ENCODE results near the gene EHMT1. TPM values are rescaled to one million over a fixed set of nuclear protein-coding genes. Genes with fewer than 3 reads are reported as not detected.

The EHMT1 gene
- polyA plus RNA-seq, 3 donors: 10.1 to 46.5 (median 15.0) TPM

GRCh38 chr9:137776306-137776995, 157.6 kb downstream of the EHMT1 start:
- Histone ChIP-seq H3K9ac (ENCODE audit: insufficient read depth, low read length, poor library complexity, severe bottlenecking) (no peak overlapping the region), H3K9me3 (replicated peaks in 1 of 2; ENCODE audit: control insufficient read depth in 1 of 2, insufficient read depth in 1 of 2, low read length in 2 of 2) (no peaks in the 10 kb centered on the region), H3K27ac (ENCODE audit: low read depth in 1 of 2, low read length in 2 of 2) (no peak overlapping the region), H2AFZ (ENCODE audit: insufficient read depth, low read depth, low read length, poor library complexity, severe bottlenecking) (no peak overlapping the region), H3K4me3 (replicated peaks in 1 of 3; ENCODE audit: low read depth in 2 of 3, low read length in 3 of 3) (no peak overlapping the region), H3K27me3 (ENCODE audit: control insufficient read depth in 2 of 2, insufficient read depth in 2 of 2, low read length in 2 of 2) (no peaks in the 10 kb centered on the region), H3K36me3 (replicated peaks in 1 of 2; ENCODE audit: control insufficient read depth in 1 of 2, insufficient read depth in 2 of 2, low read length in 2 of 2) (peaks cover 72 to 92% of the 10 kb centered on the region in 2 donors), H4K20me1 (ENCODE audit: insufficient read depth, low read length) (peaks cover 5% of the 10 kb centered on the region), H3K79me2 (ENCODE audit: insufficient read depth, low read length) (no peaks in the 10 kb centered on the region), H3K4me1 (ENCODE audit: control insufficient read depth in 1 of 2, insufficient read depth in 2 of 2, low read length in 2 of 2) (no peaks in the 10 kb centered on the region), H3K4me2 (replicated peaks; ENCODE audit: extremely low read depth, low read length, poor library complexity, severe bottlenecking) (no peak overlapping the region)
- Mint-ChIP-seq H3K9me3 (no peaks in the 10 kb centered on the region), H3K4me1 (no peaks in the 10 kb centered on the region), H3K4me3 (no peak overlapping the region), H3K36me3 (peaks cover 32 to 73% of the 10 kb centered on the region in 2 donors), H3K27ac (no peak overlapping the region), H3K27me3 (ENCODE audit: low read depth in 3 of 3) (peaks cover 0 to 2% (median 0%) of the 10 kb centered on the region in 3 donors)
- intact Hi-C loops (cut with micrococcal nuclease): no loop called here
- no peak for DNase-seq
- WGBS (ENCODE audit: insufficient coverage): 93% methylated on average over 13 of the region's 22 CpGs
- no peak for TF ChIP-seq CTCF (IDR thresholded peaks at IDR 0.05)

- no peak overlapping the region for H3K27ac Mint-ChIP-seq
- no peaks in the 10 kb centered on the region for H3K4me1 ChIP-seq (ENCODE audit: control insufficient read depth in 1 of 2, insufficient read depth in 2 of 2, low read length in 2 of 2)
- H4K20me1 ChIP-seq (ENCODE audit: insufficient read depth, low read length): peaks cover 5% of the 10 kb centered on the region
- peaks cover 0 to 2% (median 0%) of the 10 kb centered on the region in 3 donors for H3K27me3 Mint-ChIP-seq (ENCODE audit: low read depth in 3 of 3)
- no peaks in the 10 kb centered on the region for H3K4me1 Mint-ChIP-seq
- no peak for DNase-seq
- peaks cover 75 to 92% of the 10 kb centered on the region in 2 donors for H3K36me3 ChIP-seq (replicated peaks in 1 of 2; ENCODE audit: control insufficient read depth in 1 of 2, insufficient read depth in 2 of 2, low read length in 2 of 2)
- H3K4me2 ChIP-seq (replicated peaks; ENCODE audit: extremely low read depth, low read length, poor library complexity, severe bottlenecking): no peak overlapping the region
- no peaks in the 10 kb centered on the region for H3K9me3 Mint-ChIP-seq
- intact Hi-C loops (cut with micrococcal nuclease): no loop called here
- H3K4me3 ChIP-seq (replicated peaks in 1 of 3; ENCODE audit: low read depth in 2 of 3, low read length in 3 of 3): no peak overlapping the region
- no peak overlapping the region for H3K4me3 Mint-ChIP-seq
- WGBS (ENCODE audit: insufficient coverage): 95% methylated on average over 19 of the region's 20 CpGs
- H3K9ac ChIP-seq (ENCODE audit: insufficient read depth, low read length, poor library complexity, severe bottlenecking): no peak overlapping the region
- TF ChIP-seq CTCF (IDR thresholded peaks at IDR 0.05): no peak
- H2AFZ ChIP-seq (ENCODE audit: insufficient read depth, low read depth, low read length, poor library complexity, severe bottlenecking): no peak overlapping the region
- H3K79me2 ChIP-seq (ENCODE audit: insufficient read depth, low read length): no peaks in the 10 kb centered on the region
- H3K36me3 Mint-ChIP-seq: peaks cover 25 to 62% of the 10 kb centered on the region in 2 donors
- no peaks in the 10 kb centered on the region for H3K27me3 ChIP-seq (ENCODE audit: control insufficient read depth in 2 of 2, insufficient read depth in 2 of 2, low read length in 2 of 2)
- no peak overlapping the region for H3K27ac ChIP-seq (ENCODE audit: low read depth in 1 of 2, low read length in 2 of 2)
- no peaks in the 10 kb centered on the region for H3K9me3 ChIP-seq (replicated peaks in 1 of 2; ENCODE audit: control insufficient read depth in 1 of 2, insufficient read depth in 1 of 2, low read length in 2 of 2)
Measured at GRCh38 chr9:137777761-137778160, 159.0 kb downstream of the EHMT1 start.
